HepG2 (cell line): ENCODE results near the gene WWP2. TPM values are rescaled to one million over a fixed set of nuclear protein-coding genes. Genes with fewer than 3 reads are reported as not detected.

Source experiments
- BRCA1 ChIP-seq: sonication (generic); formaldehyde crosslinking; IDR thresholded peaks from 2 replicates; pipeline ENCODE4 v1.4.0; 2020; ENCODE audit warnings: missing genetic modification reagents
- CBX5 ChIP-seq: sonication (generic); formaldehyde crosslinking; IDR thresholded peaks from 2 replicates; pipeline ENCODE4 v1.4.0; 2020; ENCODE audit warnings: missing genetic modification reagents, borderline replicate concordance
- GABPA ChIP-seq, 2 experiments: IDR thresholded peaks; 2 replicates each; pipeline ENCODE4 v1.6.1; 2011 to 2016; ENCODE audit warnings: low read depth in 2 of 2, low read length in 1 of 2, missing biosample characterization in 1 of 2, missing genetic modification characterization in 1 of 2
- HNF4A ChIP-seq: sonication (generic); formaldehyde crosslinking; IDR thresholded peaks from 2 replicates; pipeline ENCODE4 v1.4.0; 2020; ENCODE audit warnings: missing genetic modification reagents
- HNRNPL ChIP-seq: fragments of 200-400 bp; formaldehyde crosslinking; IDR thresholded peaks from 2 replicates; pipeline ENCODE4 v1.6.1; 2017; ENCODE audit warnings: mild to moderate bottlenecking, low read depth, low read length
- NFYC ChIP-seq: IDR thresholded peaks from 2 replicates; pipeline ENCODE4 v1.6.1; 2016; ENCODE audit warnings: missing genetic modification reagents, missing compliant biosample characterization
- NR2F2 ChIP-seq: IDR thresholded peaks from 2 replicates; pipeline ENCODE4 v1.6.1; 2012; ENCODE audit warnings: low read depth, inconsistent platforms, borderline replicate concordance
- RNF219 ChIP-seq: sonication (generic); formaldehyde crosslinking; IDR thresholded peaks from 2 replicates; pipeline ENCODE4 v1.5.0; 2020; ENCODE audit warnings: mild to moderate bottlenecking, missing genetic modification reagents
- SCMH1 ChIP-seq: sonication (generic); formaldehyde crosslinking; IDR thresholded peaks from 2 replicates; pipeline ENCODE4 v1.9.0; 2021; ENCODE audit warnings: missing genetic modification reagents, mild to moderate bottlenecking, borderline replicate concordance
- SMYD3 ChIP-seq: sonication (generic); formaldehyde crosslinking; IDR thresholded peaks from 2 replicates; pipeline ENCODE4 v1.8.1; 2023; ENCODE audit warnings: mild to moderate bottlenecking, missing genetic modification reagents
- STAG1 ChIP-seq: sonication (generic); formaldehyde crosslinking; IDR thresholded peaks from 2 replicates; pipeline ENCODE4 v1.4.0; 2020; ENCODE audit warnings: missing genetic modification reagents
- TBX2 ChIP-seq: sonication (generic); formaldehyde crosslinking; IDR thresholded peaks from 2 replicates; pipeline ENCODE4 v1.5.0; 2020; ENCODE audit warnings: missing genetic modification reagents, mild to moderate bottlenecking, borderline replicate concordance
- TOE1 ChIP-seq: sonication (generic); formaldehyde crosslinking; IDR thresholded peaks from 2 replicates; pipeline ENCODE4 v1.4.0; 2020; ENCODE audit warnings: mild to moderate bottlenecking, missing genetic modification reagents
- ZBTB38 ChIP-seq: sonication (generic); formaldehyde crosslinking; IDR thresholded peaks from 2 replicates; pipeline ENCODE4 v1.5.1; 2020; ENCODE audit warnings: mild to moderate bottlenecking, missing genetic modification reagents
- ZNF251 ChIP-seq: sonication (generic); formaldehyde crosslinking; IDR thresholded peaks from 2 replicates; pipeline ENCODE4 v1.9.0; 2021; ENCODE audit warnings: mild to moderate bottlenecking, missing genetic modification reagents
- ZNF253 ChIP-seq: sonication (generic); formaldehyde crosslinking; IDR thresholded peaks from 2 replicates; pipeline ENCODE4 v1.8.0; 2022; ENCODE audit warnings: mild to moderate bottlenecking, missing genetic modification reagents, borderline replicate concordance
- ZNF660 ChIP-seq: sonication (generic); formaldehyde crosslinking; IDR thresholded peaks from 2 replicates; pipeline ENCODE4 v1.5.1; 2020; ENCODE audit warnings: mild to moderate bottlenecking, low read depth, missing genetic modification reagents, borderline replicate concordance
- polyA plus RNA-seq, 8 experiments: library from polyadenylated mRNA; depleted of rRNA in 3 of 8; stranded (reverse) in 7 of 8; unstranded in 1 of 8; fragments of >200 nt; fragmentation: Illumina TruSeq in 4 of 8; extraction: Trizol in 4 of 8; gene quantifications; 2 replicates each; pipeline versions ENCODE4 v1.2.1 to v1.2.3, GENCODE V29; 2011 to 2016; ENCODE audit warnings: low read depth in 4 of 8, missing spikeins in 1 of 8, mixed read lengths in 1 of 8; ENCODE audit not compliant: insufficient read depth in 1 of 8
- total RNA-seq, 5 experiments: library from RNA; depleted of rRNA; stranded (reverse); fragments of >200 nt; fragmentation: Illumina TruSeq; extraction: Trizol; gene quantifications; 2 replicates each; pipeline ENCODE4 v1.2.3, GENCODE V29; 2016; ENCODE audit warnings: low read depth in 1 of 5
- TF ChIP-seq, protein P1 (sequence below), 2 experiments: fragments of 450-650 bp in 1 of 2; sonication (generic) in 1 of 2; formaldehyde crosslinking in 1 of 2; IDR thresholded peaks; 2 replicates each; pipeline versions ENCODE4 v1.6.1 to v1.8.0; 2016 to 2022; ENCODE audit warnings: antibody characterized with exemption in 1 of 2, mild to moderate bottlenecking in 1 of 2, missing genetic modification reagents in 1 of 2

Gene WWP2
- total and polyA plus RNA-seq, 2 of the 13 experiments (the other 11 are each of a cell fraction or from before 2014, with no cell fraction given): 11.4 to 28.2 TPM

DNA sequence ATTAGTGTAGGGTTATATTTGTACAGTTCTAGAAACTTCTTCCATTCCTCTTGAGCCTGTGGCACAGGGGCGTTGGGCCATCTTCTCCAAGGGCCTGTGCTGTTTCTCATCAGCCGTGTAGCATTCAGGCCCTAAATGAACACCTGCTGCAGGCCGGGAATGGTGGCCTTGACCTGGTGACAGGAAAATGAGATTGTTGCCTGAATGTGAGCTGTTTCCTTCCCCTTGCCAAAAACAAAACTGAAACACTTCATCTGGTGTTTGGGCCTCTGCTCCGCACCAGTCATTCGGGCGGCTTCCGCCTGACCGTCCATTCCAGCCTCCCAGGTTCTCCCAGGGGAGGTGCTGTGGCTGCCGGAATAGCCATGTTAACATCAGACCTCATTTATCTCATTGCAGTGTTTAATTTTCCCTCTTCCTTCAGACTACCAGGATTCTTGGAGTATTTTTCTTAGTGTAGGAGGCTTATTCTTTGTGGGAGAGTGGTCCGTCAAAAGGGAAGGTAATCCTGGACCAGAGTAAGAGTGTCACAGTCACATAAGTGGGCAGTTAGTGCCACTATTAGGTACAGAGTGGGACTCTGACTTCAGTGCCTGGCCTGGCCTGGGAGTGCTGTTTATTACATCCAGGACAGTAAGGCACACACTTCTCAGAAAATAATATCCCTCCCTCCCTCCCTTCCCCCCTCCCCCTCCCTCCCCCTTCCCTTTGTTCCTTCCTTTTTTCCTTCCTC lies 61.9 kb downstream of the WWP2 start (continued):
- TF ChIP-seq, protein P1, sequence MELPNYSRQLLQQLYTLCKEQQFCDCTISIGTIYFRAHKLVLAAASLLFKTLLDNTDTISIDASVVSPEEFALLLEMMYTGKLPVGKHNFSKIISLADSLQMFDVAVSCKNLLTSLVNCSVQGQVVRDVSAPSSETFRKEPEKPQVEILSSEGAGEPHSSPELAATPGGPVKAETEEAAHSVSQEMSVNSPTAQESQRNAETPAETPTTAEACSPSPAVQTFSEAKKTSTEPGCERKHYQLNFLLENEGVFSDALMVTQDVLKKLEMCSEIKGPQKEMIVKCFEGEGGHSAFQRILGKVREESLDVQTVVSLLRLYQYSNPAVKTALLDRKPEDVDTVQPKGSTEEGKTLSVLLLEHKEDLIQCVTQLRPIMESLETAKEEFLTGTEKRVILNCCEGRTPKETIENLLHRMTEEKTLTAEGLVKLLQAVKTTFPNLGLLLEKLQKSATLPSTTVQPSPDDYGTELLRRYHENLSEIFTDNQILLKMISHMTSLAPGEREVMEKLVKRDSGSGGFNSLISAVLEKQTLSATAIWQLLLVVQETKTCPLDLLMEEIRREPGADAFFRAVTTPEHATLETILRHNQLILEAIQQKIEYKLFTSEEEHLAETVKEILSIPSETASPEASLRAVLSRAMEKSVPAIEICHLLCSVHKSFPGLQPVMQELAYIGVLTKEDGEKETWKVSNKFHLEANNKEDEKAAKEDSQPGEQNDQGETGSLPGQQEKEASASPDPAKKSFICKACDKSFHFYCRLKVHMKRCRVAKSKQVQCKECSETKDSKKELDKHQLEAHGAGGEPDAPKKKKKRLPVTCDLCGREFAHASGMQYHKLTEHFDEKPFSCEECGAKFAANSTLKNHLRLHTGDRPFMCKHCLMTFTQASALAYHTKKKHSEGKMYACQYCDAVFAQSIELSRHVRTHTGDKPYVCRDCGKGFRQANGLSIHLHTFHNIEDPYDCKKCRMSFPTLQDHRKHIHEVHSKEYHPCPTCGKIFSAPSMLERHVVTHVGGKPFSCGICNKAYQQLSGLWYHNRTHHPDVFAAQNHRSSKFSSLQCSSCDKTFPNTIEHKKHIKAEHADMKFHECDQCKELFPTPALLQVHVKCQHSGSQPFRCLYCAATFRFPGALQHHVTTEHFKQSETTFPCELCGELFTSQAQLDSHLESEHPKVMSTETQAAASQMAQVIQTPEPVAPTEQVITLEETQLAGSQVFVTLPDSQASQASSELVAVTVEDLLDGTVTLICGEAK (IDR thresholded peaks at IDR 0.05): no peak
- TF ChIP-seq, protein P1 (CRISPR knock-in tag; IDR thresholded peaks at IDR 0.05): peak; percentile 49; the same call in 1 of the 2 replicates
- TF ChIP-seq ZNF251 (CRISPR knock-in tag) (no peak), BRCA1 (CRISPR knock-in tag) (no peak), SCMH1 (CRISPR knock-in tag) (no peak), ZNF253 (CRISPR knock-in tag) (no peak), NR2F2 (peak; percentile 27; the same call in 1 of the 2 replicates), ZBTB38 (peak; percentile 100), TOE1 (CRISPR knock-in tag) (no peak), NFYC (CRISPR knock-in tag) (no peak), STAG1 (CRISPR knock-in tag) (peak; percentile 25; the same call in 1 of the 2 replicates), RNF219 (CRISPR knock-in tag) (no peak), SMYD3 (no peak), HNF4A (CRISPR knock-in tag) (peak; percentile 50; the same call in 1 of the 2 replicates), CBX5 (CRISPR knock-in tag) (no peak), TBX2 (CRISPR knock-in tag) (peak; percentile 67), GABPA (IDR thresholded peaks at IDR 0.05; ENCODE audit: low read depth, low read length) (no peak), GABPA (CRISPR knock-in tag; IDR thresholded peaks at IDR 0.05; ENCODE audit: low read depth) (no peak), ZNF660 (no peak), HNRNPL (no peak)
